NCI-H1105 treated with DMSO at 0.1 percent for 48 hours (cell line): ENCODE measurements around the gene CRB1.

Experiments
- DNase-seq: peaks from one replicate; lab custom pipeline; 2025; lab: John Stamatoyannopoulos, UW

Gene CRB1

GRCh38 chr1:197304638-197305200 is 36.7 kb downstream of the CRB1 start:
- DNase-seq: no peak

- no peak for DNase-seq
Measured at GRCh38 chr1:197305925-197306324, 37.9 kb downstream of the CRB1 start.

- DNase-seq: no peak
Measured at GRCh38 chr1:197306381-197307062, 38.5 kb downstream of the CRB1 start.

- no peak for DNase-seq
Measured at GRCh38 chr1:197307136-197307535, 39.1 kb downstream of the CRB1 start.

GRCh38 chr1:197307551-197307950 is 39.5 kb downstream of the CRB1 start:
- no peak for DNase-seq

GRCh38 chr1:197311081-197311480 is 43.0 kb downstream of the CRB1 start:
- DNase-seq: no peak

GRCh38 chr1:197312163-197312562 is 44.1 kb downstream of the CRB1 start:
- no peak for DNase-seq

GRCh38 chr1:197313713-197314112 is 45.7 kb downstream of the CRB1 start:
- DNase-seq: no peak

GRCh38 chr1:197314682-197315081 is 46.6 kb downstream of the CRB1 start:
- DNase-seq: peak; percentile 21

GRCh38 chr1:197319631-197320030 is 51.6 kb downstream of the CRB1 start:
- peak; percentile 81 for DNase-seq

- DNase-seq: no peak
Measured at GRCh38 chr1:197320991-197321531, 53.0 kb downstream of the CRB1 start.

GRCh38 chr1:197321811-197322210 is 53.8 kb downstream of the CRB1 start:
- DNase-seq: no peak

- DNase-seq: peak; percentile 21
Measured at GRCh38 chr1:197327776-197328364, 59.8 kb downstream of the CRB1 start.

- DNase-seq: no peak
Measured at GRCh38 chr1:197330213-197330612, 62.2 kb downstream of the CRB1 start.

- no peak for DNase-seq
Measured at GRCh38 chr1:197331565-197331964, 63.5 kb downstream of the CRB1 start.

GRCh38 chr1:197333041-197333440 is 65.0 kb downstream of the CRB1 start:
- no peak for DNase-seq

GRCh38 chr1:197336571-197336970 is 68.5 kb downstream of the CRB1 start:
- no peak for DNase-seq

- no peak for DNase-seq
Measured at GRCh38 chr1:197339106-197340060, 71.3 kb downstream of the CRB1 start.

GRCh38 chr1:197341626-197342025 is 73.6 kb downstream of the CRB1 start:
- DNase-seq: no peak

- no peak for DNase-seq
Measured at GRCh38 chr1:197342044-197342565, 74.1 kb downstream of the CRB1 start.

GRCh38 chr1:197342669-197343068 is 74.6 kb downstream of the CRB1 start:
- DNase-seq: no peak
